GM19035 (cell line): ENCODE measurements around the gene EXOC6B.

ENCODE experiments used
- ATAC-seq: cut with Tn5 transposase; IDR thresholded peaks from one replicate; pipeline ENCODE4 v1.9.1; 2021; ENCODE audit not compliant: unreplicated experiment

Gene EXOC6B

DNA sequence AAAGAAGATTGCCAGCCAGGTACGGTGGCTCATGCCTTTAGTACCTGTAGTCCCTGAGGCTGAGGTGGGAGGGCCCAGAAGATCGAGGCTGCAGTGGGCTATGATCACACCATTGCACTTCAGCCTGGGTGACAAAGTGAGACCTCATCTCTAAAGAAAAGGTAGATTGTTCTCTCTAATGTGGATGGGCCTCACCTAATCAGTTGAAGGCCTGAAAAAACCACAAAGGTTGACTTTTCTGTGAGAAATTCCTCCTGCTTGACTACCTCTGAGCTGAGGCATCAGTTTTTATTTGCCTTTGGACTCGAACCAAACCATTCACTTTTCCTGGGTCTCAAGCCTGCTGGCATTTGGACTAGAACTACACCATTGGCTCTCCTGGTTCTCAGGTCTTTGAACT lies 536.1 kb downstream of the EXOC6B start:
- no peak for ATAC-seq

DNA sequence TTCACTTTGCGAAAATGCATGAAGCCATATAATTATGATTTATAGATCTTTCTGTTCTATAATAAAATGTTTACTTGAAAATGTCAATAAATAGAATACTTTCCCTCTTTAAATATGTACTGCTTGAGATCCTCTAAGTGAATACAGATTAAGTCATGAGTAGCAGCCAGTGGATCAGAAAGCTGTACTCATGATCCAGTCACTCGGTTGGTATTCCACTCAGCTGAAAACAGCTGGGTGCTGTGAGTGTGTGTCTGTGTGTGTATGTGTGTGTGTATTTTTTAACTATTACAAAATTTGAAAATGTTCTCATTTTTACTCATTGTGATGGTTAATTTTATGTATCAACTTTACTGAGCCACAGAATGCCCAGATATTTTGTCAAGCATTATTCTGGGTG lies 536.5 kb downstream of the EXOC6B start:
- ATAC-seq, result no peak

DNA sequence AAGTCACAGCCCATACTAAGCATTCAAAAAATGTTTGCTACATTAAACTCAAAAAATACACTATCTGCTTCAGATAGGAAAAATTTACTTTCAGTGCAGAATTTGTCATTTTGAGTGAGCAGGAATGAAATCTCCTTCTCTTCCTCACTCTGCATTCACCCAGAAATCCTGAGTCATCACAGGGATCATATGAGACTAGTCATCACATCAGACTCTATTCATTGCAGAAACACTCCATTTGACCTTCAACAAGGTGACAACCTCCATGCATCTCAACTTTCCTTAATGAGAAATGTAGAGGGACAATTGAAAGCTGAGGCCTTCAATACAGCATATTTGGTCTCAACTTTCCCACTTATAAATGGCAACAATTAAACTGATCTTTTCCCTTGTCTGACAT lies 547.8 kb downstream of the EXOC6B start:
- ATAC-seq, result no peak

DNA sequence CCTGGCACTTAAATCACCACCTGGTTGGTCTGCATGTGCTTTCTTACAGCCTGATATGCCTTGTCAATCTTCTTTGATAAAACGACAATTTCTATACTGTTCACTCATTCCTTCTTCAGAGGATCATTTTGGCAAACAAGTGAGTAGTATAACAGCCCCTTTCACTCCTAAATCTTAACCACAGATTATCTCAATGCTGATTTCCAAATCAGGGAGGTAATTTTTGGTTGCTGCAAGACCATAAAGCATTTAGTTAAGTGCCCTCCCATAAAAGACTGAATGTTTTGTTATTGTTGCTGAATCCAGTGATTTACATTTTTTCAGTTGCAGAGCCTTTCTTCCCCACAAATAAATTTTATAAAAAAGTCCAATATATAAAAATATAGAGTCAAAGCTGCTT lies 549.0 kb downstream of the EXOC6B start:
- ATAC-seq, result no peak

DNA sequence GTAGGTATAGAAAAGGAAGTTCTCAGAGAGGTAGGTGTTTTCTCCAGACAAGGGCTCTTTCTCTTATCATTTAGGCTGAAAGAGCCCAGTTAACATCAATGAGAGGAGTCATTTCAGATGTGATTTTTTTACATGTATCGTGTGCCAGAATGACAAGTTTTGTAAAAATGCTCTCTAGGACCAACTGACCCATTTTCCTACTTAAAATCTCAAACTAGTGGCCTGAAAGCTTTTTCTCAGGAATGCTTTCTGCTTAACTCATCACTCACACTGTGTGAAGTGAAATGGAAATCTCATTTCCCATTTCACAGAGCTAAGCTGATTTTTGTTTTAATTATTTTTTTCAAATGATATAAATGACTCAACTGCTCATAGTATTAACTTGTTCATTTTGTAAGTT lies 549.5 kb downstream of the EXOC6B start:
- no peak for ATAC-seq

DNA sequence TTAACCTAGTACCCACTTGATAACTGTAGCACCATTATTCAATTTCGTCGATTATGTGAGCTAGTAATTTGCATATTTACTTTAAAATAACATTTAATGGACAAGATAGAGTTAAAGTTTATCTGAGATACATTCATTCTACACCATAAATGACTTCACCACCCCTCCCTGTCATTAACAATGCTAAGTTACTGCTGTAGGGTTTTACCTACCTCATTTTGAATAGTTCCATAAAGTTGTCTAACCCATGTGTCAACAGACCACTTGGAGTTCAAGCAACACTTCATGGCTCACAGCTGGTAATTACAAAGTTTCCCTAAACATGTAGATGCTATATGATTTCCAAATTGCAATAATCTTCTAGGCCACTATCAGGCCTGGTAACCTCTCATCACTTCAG lies 550.7 kb downstream of the EXOC6B start:
- no peak for ATAC-seq

DNA sequence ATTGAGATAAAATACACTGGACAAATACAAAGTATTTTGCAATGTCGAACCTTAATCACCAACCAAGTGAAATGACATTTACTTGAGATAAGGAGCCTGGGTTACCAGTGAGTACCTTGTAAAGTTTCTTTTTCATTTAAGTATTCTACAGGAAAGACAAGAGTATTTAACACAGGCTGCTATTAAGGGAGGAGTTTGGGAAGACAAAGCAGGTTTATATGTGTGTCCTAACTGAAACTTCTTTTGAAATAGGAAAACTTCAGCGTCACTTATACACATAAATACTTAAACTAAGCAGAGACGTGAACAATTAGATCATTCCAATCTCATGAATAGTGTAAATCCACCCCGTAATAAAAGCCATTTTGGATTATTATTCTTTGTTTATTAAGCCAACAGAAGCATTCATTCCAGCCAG lies 551.4 kb downstream of the EXOC6B start:
- ATAC-seq, result no peak

DNA sequence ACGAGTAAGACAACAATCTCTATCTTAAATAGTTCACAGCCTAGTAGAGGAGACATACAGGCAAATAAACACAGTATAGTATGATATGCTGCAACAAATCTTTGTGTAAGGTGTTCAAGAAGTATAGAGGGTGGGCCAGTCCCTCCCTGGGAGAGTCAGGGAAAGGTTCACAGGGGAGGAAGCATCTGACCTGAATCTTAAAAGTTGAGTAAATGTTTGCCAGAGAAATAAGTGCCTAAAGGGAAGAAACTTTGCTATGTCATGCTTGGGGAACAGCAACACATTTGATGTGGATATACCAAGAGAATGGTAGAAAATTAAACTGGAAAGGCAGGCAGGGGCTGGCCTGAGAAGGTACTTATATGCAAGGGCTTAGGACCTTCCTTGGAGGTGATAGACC lies 552.4 kb downstream of the EXOC6B start:
- ATAC-seq, result no peak

DNA sequence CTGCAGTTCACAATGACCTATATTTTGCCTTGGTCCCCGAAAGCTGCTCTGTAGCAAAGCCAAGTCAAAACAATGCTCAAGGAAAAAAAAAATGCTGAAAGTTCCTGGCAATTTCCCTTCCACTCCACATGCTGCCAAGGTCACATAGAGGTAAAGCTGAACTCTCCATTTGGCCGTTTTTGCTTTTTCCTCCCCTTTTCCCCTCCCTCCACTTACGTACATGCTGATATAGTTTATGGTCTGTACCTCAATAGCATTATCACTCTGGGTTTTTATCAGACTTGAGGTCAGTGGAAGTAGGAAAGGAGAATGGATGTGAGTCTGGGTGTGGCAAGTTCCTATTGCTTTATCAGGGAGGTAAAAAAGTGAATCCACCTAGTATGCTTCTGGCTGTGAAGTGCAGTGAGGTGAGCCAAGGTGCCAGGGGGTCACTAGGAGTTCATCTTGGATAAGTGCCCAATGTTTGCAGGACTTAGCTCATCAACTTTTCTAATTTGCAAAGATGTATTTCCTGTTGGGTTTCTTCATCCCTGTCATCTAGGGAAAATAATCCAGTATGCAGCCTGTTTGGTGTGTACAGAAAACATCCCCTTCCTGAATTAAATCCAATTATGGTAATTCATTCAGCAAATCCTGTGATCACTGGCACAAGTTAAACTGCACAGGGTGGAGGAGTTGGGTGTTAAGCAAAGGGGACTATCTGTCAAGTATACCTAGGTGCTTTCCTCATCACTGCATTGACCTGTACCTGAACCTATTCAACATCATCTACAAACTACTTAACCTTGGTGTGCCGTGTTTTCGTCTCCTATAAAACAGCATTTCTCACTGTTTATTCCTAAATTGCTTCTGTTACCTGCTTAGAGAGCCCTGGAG lies 553.8 kb downstream of the EXOC6B start:
- ATAC-seq, result no peak

DNA sequence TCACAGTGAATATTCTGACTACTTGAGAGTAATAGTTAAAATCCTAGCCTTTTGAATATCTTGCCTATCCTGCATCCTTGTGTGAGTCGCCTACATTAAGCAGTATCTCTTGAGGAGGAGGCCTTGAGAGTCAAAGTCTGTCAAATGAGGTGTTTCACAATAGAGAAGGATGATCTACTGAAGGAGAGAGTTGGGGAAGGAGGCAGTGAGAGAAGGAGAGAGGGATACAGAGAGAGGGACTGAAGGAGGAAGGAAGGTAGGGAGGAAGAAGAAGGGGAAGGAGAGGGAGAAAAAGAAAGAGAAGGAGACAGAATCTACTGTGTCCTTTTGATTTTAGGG lies 554.6 kb downstream of the EXOC6B start:
- no peak for ATAC-seq

DNA sequence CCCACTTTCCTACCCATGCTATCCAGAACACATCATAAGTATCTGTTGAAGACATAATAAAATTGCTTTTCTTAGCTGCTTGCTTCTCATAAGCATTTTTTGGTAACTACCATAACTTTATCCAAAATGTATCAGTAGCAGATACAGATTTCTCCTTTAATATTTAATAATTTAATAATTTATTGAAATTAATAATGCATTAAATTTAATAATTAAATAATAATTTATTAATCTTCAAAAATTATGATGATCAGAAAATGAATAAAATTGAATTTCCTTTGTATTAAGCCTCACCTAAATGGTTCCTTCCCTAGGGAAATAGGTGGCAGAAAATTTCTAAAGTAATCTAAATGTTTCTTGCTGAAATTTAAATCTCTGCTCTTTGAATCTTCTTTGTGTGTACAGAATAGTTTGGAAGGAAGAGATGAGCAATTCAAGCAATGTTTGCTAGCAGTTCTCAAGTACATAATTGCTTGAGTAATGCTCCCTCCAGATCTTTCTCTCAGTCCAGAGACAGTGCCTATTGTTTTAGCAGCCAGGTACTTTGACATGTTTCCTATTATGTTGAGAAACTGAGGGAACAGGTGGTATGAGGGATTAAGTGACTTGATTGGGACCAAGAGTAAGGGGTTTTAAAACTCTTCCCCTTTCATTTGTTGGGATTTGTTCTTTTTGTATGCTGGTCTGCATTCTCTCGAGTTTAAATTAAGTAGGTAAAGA lies 555.1 kb downstream of the EXOC6B start:
- ATAC-seq, result no peak

DNA sequence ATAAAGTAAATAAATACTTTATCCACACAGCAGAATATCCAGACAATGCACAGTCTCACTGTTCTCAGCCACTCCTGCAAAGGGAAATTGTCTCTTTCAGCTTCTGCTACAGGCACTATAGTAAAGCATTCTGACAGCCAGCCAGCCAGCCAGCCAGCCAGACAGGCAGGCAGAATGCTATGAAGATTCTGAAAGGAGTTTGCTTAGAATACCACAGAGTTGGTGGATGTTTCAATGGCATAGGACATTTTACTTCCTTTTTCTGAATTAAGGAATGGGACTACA lies 562.1 kb downstream of the EXOC6B start:
- ATAC-seq, result no peak

DNA sequence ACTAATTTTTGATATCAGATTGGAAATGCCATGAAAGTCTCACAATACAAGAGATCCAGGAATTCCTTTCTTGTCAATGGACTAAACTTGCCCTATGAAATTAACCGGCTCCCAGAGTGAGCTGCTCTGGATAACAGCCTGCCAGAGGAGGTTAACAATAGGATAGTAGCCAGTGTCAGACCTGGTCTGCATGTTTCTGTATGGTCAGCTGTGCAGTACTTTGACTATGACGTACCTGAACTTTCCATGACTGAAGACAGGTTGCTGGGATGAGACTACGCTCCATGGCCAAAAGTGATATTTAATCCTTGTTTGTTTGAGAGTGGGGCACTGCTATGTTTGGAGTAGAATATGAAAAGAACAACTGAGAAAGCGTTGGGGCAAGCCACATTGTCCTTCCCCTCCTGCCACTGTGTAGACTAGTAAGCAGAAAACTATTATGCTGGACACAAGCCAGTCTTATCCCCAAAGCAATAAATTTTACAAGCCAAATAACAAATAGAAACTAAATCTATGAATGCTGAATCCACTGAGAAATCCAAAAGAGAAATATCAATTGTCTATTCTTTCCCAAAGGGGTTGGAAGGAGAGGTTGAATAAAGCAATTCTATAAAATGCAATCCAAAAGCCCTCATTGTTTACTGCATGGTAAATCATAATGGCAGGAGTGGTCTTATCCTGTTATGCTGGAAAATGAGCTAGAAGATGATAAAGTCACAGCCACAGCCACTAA lies 562.6 kb downstream of the EXOC6B start:
- ATAC-seq, result no peak

DNA sequence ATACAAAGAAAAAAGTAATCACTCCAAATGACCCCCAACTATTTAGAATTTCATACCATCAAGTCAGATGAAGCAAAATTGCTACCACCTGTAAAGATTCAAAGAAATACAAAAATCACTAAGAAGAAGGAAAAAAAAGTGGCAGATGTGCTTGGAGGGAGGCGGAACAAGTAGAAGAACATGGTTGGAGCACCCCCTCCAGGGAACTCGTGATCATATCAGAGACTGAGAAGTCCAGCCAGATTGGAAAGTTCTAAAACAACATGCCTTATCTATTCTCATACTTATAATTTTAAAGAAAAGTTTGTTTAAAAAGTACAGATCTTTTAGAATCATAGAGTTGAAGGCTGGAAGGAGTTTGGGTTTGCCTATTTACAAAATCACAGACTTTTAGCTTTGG lies 564.8 kb downstream of the EXOC6B start:
- no peak for ATAC-seq

DNA sequence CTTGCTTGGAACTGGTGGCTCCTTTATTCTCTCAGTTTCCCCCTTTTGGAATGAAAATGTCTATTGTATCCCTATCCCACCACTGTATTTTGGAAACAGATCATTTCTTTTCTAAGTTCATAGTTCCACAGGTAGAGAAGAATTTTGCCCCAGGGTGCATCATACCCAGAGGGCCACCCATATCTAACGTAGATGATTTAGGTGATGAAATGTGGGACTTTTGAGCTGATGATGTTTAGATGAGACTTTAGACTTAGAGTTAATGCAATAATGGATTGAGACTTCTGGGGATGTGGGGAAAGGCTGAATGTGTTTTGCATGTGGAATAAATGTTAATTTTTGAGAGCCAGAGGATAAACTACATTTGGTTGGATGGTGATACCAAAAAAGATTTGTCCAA lies 570.3 kb downstream of the EXOC6B start:
- no peak for ATAC-seq

DNA sequence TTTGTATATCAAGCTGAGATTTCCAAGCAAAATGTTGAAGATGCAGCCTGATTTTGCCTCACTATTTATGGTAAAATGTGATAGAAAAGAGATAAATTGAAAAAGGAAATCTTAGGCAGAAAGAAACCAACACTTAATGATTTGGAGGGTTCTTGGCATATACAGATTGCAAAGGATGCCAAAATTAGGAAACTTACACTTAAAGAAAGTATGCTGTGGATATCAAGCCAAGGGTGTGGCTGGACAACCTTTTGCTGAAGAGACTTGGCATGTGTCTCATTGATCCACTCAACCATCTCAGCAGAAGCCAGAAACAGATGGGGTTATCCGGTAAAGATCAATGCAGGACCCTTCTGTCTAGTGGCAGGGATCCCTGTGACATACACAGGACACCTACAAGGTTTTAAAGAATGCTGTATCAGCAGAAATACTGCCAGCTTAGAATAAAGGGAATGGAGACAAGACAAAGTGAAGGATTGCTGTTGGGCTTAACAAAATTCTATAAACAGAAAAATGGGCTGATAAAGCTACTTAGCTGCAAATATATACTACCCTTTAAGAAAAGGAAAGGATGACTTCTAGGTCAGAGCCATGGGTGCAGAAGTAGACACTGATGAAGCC lies 570.9 kb downstream of the EXOC6B start:
- ATAC-seq, result no peak

DNA sequence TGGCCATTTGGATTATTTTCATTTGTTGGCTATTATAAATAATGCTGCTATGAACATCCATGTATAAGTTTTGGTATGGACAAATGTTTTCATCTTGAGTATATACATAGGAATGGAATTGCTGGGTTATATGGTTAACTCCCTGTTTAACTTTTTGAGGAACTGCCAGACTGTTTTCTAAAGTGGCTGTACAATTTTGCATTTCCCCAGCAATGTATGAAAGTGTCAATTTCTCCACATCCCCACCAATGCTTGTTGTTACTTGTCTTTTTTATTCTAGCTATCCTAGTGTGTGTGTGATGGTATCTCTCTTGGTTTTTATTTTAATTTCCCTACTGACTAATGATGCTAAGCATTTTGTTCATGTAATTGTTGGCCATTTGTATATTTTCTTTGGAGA lies 587.5 kb downstream of the EXOC6B start:
- no peak for ATAC-seq

DNA sequence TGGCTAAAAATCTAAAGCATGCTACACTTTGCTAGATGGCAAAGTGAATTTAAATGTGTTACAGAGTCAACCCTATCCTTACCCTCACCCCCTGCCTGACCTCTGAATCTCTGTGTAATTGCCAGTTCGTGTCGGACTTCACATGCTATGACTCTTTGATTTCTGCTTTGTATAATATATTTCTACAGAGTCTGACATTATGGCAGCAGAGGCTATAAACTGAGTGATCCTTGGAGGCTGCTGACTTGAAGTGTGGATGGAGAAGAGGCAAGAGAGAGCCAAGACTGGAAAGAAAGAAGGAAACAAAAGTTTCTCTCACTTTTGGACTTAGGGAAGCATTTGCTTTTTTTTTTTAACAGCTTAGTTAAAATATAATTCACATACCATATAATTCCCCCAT lies 588.3 kb downstream of the EXOC6B start:
- no peak for ATAC-seq

DNA sequence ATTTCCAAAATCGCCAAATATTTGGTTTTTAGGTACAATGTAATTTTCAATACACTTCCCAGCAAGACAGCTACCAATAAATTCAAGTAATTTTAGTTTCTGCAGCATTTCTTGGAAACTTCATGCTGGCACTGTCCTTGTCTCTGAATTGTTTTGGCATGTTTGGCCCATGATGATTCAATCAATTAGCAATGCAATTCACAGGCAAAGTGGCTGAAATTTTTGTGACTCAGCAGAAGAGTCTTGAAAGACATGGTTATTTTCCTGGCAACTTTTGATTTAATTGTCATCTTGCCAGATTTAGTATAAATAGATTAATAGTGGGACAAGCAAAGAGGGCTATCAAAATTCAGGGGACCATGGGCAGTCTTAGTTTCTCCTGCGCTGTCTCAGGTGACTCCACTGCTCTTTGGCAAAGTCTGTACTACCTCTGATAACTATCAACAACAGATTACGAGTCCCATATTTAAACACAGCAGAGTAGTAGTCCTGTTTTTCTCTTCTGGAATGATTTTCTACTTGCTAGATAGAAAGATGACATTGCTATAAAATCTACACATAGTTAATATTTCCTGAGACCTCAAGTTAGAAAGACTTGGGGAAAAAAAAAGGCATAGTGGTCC lies 589.3 kb downstream of the EXOC6B start:
- no peak for ATAC-seq

DNA sequence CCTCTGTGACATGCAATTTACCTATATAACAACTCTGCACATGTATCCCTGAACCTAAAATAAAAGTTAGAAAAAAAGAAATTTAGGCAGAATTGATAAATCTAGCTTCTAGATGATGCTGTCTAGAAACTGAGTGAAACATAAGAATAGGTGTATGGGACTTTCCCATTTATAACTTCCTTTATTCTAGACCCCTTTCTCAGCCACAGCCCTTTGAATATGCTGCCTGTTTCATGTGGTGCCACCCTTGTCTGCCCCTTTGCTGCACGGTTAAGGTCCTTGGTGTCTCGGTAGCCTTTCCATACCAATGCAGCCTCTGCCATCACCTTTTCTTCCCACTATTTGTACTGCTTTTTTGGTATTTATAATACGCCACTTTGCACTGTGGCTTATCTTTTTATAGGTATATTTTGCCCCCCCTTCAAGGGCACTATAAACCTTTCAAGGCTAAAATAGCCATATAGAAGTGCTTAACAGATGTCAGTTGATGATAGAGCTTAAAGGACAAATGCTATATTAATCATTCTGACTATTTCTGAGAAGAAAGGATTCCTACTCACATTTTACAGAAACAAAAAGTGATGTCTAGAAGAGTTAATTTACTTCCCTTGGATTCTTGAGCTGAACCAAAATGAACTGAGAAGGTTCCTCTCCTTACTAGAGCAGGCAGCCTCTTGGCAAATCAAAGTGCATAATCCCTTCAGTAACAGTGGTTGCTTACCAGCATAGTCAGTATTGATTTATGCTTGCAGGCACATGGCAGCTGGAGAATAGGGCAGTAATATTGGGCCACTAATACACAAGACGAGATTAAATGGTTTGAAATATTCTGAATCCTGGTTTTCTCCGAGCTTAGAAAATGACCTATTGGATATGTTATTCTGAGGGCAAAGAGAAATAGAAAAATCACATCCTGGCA lies 590.1 kb downstream of the EXOC6B start:
- ATAC-seq, result no peak
